DMS 273 (cell line): Measurements from ENCODE around the gene FLII.
"Not testable (repeated sequence)": the region's sequence is repeated elsewhere in the genome, so short reads cannot be mapped to it uniquely, and the experiment has no call there.

ENCODE experiments used
- DNase-seq: peaks from one replicate; lab custom pipeline; 2025; ENCODE audit not compliant: unreplicated experiment; lab: John Stamatoyannopoulos, UW

Gene FLII

DNA sequence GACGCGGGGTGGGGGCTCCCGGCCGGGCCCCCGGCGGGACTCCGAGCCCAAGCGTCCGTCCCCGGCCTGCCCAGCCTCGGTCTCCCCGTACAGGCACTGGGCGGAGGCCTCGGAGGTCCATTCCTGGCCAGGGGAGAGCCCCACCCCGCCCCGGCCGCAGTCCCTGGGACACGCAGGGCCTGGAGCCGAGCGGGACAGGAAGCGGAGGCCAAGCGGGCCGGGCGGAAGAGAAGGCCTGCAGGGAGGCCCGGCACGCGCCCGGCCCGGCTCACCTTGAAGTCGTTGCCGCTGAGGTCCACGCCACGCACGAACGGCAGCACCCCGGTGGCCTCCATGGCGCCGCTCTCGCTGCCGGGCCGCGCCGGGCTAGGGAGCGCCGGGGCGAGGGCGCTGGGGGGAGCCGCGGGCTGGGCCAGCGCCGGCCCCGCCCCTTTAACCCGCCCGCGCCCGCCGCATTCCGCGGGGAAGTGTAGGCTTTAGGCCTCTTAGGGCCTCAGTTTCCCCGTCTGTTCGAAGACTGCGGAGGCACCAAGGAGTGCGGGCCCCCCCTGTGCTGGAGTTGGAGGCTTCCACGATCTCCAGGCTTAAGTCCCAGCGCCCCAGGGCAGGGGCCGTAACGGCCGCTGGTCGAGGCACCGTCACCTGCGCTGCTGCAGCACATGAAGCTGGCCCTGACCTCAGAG, at the start of gene FLII:
FLII (minus strand) TSS at position 383 of the 683 bp plus-strand sequence; CDS start at position 335, 48 bp downstream.
- DNase-seq = peak; percentile 51

DNA sequence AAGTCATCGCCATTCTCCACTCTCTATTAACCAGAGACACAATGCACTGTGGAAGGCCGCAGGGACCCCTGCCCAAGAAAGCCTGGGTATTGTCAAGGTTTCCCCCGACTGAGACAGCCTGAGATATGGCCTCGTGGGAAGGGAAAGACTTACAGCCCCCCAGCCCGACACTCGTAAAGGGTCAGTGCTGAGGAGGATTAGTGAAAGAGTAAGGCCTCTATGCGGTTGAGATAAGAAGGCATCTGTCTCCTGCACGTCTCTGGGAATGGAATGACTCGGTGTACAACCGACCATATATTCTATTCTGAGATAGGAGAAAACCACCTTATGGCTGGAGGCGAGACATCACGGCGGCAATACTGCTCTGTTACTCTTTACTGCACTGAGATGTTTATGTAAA, 44.7 kb upstream of the FLII start:
- not testable (repeated sequence) for DNase-seq

DNA sequence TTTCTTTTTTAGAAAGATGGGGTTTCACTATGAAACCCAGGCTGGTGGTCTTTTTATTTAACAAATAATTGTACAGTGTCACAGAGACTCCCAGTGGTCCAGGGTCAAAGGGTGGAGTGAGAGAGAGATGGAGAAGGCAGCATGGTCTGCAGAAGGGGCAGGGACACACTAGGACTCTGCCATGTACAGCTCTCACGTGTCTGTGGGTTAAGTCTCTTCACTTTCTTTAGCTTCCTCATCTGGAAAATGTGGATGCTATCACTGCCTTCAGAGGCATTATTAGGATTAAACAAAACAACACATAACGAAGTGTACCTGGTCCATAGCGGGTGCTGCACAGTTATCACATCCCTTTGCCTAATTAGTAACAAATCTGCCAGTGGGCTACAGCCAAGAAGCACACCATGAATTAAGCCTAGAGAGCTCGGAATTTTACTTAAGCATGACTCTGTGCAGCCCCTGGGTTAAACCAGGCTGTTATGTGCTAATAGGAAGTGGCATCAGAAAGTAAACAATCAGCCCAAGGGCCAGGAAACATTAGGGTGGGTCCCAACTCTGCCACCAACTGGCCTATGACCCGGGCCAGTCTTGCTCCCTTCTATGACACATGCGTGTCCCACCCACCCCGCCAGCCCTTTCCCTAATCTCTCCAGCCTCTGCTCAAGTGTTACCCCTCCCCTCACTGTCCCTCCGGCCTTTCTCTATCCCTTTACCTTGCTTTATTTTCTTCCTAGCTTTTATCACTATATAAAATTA, 42.4 kb upstream of the FLII start:
- DNase-seq = no peak

DNA sequence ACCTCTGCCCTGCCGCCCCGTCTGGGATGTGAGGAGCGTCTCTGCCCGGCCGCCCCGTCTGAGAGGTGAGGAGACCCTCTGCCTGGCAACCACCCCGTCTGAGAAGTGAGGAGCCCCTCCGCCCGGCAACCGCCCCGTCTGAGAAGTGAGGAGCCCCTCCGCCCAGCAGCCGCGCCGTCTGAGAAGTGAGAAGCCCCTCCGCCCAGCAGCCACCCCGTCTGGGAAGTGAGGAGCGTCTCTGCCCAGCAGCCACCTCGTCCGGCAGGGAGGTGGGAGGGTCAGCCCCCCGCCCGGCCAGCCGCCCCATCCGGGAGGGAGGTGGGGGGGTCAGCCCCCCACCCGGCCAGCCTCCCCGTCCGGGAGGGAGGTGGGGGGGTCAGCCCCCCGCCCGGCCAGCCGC, 39.5 kb upstream of the FLII start:
- not testable (repeated sequence) for DNase-seq

DNA sequence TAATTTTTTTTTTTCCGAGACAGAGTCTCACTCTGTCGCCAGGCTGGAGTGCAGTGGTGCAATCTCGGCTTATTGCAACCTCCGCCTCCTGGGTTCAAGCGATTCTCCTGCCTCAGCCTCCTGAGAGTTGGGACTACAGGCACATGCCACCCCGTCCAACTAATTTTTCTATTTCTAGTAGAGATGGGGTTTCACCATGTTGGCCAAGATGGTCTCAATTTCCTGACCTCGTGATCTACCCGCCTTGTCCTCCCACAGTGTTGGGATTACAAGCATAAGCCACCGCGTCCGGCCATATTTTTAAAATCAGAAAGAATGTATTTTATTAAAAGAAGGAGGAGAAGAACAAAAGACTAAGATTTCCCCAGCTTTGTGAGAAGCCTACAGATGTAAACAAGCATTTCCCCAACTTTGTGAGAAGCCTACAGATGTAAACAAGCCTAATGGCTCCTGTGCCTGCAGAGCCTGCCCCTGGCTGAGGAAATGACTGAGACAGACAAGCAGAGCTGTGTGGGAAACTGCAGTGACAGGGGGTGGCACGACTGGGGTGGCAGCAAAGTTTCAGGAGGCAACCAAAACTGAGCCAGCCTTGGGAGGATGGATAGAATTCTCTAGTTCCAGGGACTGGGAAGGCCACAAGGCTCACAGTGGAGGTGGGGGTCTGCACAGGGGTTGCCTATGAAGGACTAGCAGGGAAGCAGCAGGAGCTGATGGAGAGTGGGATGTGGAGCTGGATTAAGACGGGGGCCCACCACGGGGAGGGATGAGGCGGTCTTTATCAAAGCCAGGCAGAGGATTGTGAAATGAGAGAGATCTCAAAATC, 33.4 kb upstream of the FLII start:
- DNase-seq = no peak

DNA sequence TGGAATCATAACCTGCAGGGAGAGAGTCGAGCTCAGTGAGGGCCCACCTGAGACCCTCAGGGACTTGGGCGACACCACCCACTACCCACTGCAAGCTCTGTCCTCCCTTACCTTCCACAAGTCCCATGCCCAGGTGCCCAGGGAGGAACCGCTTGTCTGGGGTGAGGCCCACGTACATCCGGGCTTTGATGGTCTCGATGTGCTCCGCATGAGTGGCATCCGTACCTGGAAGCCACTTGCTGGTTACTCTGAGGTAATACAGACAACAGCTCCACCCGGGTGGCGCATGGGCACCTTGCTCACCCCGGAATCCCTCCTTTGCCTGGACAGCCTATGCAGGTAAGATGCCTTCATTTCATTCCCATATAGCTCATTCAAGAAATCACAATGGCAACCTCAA, 26.8 kb upstream of the FLII start:
- no peak for DNase-seq

DNA sequence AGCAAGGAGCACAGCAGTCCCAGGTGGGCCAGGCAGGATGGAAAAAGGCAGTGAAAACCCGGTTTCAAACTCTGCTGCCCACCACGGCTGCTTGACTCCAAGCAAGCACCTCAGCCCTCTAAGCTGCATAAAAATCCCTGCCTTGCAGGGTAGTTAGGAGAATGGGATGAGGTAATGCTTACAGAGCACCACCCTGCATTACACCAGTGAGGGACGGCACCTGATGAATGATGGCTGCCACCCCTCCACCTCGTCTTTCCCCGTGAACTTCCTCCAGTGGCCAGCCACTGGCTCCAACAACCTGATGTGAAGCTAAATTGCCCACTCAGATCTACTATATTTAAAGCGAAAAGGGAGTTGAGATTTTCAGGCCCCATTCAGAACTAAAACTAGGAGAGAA, 23.2 kb upstream of the FLII start:
- DNase-seq = no peak

DNA sequence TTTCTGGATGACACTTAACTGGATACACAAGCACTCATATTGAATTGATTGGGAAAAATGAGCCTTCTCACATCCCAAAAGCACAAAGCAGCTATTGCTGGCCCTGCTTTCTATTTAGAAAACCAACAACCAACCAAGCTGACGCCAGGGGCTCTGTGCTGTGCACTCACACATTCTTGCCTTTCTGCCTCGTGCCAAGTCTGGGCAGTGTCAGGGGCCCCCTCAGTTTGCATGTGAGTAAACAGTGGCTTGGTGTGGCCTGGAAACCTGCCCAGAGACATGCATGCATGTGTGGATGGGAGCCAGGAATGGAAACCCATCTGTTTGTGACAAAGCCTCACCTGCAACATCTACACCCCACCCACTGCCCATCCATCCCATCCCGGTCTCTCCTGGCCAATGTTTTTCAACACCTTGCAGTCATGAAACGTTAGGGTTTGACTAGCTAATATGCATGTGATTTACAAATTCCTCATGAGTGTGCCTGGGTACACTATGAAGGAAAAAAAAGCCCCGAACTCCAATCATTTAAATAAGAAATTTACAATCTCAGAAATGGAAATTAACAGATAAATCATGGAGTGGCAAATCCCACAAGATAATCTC, 22.3 kb upstream of the FLII start:
- peak; percentile 15 for DNase-seq

DNA sequence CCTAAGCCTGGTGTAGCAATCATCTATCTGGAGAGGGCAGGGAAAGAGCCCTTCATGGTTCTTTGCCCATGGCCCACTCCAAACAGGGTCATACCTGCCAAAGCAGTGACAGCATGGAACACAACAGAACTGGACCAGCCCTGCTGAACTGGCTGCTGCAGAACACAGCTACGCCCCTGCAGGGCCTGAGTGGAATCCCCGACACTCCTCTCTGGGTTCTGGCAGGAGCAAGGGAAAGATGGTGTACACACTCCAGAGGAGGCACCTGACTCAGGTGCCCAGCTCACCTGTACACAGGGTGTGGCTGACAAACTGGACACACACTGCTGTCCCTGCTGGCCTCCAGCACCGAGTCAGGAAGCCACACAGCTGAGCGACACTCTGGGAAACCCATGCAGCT, 21.7 kb upstream of the FLII start:
- no peak for DNase-seq

DNA sequence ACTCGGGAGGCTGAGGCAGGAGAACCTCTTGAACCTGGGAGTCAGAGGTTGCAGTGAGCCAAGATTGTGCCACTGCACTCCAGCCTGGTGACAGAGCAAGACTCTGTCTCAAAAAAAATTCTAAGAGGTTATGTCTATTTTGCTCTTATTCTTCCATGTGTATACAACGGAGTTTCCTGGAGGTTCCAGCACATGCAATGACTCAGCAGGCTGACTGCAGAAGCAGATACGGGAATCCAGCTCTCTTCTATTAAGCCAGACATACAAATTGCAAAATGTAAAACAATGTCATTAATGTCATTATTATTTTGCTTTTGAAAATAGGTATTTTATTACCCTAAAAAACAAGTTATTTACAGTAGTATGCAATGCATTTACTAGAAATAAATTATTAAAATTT, 20.3 kb upstream of the FLII start:
- no peak for DNase-seq

DNA sequence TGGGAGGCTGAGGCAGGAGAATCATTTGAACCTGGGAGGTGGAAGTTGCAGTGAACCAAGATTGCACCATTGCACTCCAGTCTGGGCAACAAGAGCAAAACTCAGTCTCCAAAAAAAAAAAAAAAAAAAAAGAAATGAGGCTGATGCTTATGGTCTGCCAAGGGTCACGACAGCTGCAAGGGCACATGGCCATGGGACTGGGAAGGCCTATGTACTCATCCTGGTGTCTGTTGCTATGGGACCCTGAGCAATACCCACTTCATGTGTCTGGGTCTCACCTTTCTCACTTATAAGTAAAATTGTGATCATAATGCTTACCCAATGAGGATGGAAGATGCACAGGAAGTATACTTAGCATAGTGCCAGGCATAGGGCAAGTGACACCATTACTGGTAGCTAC, 18.5 kb upstream of the FLII start:
- no peak for DNase-seq

DNA sequence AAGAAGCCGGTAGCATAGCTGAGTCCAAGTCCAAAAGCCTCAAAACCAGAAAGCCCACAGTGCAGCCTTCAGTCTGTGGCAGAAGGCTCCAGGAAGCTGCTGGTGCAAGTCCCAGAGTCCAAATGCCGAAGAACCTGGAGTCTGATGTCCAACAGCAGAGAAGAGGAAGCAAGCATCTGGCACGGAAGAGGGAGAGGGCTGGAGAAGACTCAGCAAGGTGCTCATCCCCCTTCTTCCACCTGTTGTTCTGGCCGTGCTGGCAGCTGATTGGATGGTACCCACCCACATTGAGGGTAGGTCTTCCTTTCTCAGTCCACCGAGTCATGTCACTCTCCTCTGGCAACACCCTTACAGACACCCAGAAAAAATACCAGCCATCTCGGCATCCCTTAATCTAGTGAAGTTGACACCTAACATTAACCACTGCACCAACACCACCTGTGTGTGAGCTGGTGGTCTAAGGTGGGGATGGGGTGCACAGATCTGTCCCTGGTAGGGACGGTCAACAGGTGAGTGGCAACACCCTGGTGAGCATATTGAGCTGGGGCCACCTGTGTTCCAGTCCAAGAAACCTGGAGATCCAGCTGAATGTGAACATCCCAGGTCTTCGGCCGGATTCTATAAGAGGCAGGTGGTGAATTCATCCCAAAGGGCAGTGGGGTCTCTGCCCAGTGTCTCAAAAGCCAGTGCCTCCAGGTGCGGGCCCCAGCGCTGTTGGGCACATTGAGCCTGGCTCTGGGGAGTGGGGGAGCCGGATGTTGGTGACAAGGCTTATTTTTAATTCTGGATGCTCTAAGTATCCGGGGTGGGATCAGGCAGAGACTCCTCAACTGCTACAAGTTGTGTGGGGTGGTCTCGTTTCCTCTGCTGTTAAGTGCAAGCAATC, 11.8 kb upstream of the FLII start:
- DNase-seq = no peak

DNA sequence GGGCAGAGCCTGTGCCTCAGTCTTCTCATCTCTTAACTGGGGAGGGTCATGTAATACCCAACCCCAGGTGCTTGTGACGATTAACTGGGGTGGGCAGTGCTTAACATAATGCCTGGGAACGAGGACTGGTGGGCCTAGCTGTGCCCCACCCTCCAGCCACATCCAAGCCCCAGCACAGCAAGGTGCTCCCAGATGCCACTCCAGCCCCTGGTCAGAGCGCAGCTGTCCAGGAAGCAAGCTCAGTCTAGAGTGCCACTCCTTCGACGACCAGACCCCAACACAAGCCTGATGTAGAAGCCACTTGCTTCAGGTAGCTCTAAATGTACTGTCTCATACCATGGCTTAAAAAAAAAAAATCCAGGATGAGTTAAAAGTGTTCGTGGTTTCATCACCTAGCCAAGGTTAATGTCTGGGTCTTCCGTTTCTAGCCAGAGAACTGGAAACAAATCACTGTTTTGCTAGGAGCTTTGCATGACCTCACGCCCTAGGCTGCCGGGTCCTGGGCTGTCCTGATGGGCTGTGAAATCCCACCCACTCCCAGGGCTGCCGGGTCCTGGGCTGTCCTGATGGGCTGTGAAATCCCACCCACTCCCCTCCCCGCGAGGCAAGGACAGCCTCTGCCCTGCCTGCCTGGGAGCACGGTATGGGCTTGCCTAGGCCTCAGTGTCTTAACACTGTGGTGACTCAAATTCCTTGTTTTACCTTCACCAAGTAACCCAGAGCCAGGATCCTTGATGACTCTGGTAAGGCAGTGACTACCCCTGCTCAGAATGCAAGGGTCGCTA, 9.6 kb upstream of the FLII start:
- DNase-seq = peak; percentile 18

DNA sequence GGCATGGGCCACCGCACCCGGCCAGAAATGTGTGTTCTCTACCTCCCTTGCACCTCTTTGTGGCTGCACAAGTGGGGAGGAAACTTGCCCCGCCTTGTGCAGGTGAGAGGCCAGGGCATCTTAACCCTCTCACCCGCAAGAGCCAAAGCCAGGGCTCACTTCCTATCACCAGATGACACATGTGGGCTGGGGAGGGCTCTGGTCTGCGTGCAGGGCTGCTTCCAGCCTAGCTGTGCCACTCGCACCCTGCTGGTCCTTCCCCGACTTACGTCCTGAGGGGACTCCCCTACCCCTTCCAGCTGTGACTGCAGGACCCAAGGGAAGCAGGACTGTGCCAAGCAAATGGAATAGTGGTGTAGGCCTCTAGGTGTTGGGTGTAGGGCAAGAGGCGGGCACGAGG, 8.8 kb upstream of the FLII start:
- DNase-seq = no peak

DNA sequence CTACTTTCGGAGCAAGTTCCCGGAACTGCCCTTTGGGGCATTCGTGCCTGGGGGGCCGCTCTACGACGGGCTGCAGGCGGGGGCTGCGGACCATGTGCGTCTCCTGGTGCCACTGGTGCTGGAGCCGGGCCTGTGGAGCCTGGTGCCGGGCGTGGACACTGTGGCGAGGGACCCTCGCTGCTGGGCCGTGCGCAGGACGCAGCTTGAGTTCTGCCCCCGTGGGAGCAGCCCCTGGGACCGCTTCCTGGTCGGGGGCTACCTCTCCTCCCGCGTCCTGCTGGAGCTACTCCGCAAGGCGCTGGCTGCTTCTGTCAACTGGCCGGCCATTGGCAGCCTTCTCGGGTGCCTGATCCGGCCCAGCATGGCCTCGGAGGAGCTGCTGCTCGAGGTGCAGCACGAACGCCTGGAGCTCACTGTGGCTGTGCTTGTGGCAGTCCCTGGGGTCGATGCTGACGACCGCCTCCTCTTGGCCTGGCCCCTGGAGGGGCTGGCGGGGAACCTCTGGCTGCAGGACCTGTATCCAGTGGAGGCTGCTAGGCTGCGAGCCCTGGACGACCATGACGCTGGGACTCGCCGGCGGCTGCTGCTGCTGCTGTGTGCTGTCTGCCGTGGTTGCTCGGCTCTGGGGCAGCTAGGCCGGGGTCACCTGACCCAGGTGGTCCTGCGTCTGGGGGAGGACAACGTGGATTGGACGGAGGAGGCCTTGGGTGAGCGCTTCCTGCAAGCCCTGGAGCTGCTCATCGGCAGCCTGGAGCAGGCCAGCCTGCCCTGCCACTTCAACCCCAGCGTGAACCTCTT, 5.5 kb upstream of the FLII start:
- DNase-seq = no peak

DNA sequence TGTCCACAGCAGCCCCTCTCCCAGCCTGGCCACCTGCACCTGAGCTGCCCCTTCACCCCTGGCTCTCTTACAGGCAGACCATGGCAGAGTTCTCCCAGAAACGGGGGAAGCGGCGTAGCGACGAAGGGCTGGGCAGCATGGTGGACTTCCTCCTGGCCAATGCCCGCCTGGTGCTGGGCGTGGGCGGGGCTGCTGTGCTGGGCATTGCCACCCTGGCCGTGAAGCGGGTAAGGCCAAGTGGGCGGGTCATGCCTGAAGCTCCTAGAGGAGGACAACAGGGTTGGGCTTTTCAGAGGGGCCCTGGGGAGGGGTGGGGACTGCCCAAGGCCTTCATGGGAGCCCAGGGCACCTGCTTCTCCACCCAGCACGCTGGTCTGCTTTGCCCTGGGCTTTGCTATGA, 4.1 kb upstream of the FLII start:
- no peak for DNase-seq

DNA sequence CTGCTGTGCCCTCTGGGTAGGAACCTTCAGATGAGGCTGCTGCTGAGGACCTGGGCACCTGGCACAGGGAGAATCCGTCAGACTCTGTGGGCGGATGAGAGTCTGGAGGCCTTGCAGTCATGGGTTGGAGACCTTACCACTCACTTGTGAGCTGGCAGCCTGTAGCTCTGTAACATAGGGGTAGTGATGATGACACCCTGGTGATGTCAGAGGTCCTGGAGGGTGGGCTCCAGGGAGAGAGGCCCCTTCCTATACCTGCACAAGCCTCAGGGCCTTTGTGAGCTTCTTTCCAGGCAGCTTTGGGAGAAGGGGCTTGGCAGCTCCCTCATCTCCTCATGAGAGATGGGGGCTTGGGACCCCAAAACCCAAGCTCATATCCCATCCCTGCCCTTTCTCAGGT, 3.6 kb upstream of the FLII start:
- no peak for DNase-seq

DNA sequence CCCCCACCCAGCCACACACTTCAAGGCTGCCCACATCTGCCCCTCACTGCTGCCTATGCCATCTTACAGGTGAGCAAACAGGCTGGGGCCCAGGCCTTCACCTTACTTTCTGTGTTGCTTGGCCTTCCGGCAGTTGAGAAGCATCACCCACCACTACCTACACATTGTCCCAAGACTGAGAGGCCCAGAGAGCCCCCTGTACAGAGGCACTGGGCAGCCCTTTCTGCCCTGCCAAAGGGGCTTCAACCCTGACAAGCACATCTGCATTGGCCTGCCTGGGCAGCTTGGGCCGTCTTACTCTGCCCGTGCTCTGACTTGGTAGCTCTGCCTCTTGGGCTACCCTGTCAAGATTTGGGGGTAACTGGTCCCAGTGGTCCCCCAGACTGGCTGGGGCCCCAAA, 3.1 kb upstream of the FLII start:
- no peak for DNase-seq

DNA sequence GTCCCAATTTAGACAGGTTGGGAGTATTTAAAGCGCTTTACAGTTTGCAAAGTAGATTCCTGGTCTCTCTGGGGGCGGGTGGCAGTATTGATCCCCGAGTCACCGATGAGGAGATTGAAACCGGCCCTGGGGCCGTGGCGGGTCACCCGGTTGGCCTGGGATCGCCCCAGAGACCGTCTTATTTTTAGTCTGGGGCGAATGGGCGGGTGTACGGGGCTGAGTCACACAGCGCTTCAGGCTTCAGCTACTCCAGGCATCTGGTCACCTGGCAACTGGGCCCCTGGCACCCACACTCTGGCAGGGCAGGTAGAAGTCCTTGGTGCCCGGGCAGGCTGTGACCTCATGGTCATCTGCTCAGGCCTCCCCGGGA, 2.6 kb upstream of the FLII start:
- DNase-seq = peak; percentile 47
